Neural progenitor cell (in vitro differentiated cells): ENCODE data around the gene EPHB6. TPM values are rescaled to one million over a fixed set of nuclear protein-coding genes. Genes with fewer than 3 reads are reported as not detected.

Experiments
- DNase-seq: peaks from one replicate; pipeline ENCODE4 v3.0.0-alpha.2; 2016; ENCODE audit warnings: low spot score
- H2AFZ ChIP-seq: fragments of 200-600 bp; sonication (generic); replicated peaks from 2 replicates; pipeline ENCODE4 v1.6.1; 2016; ENCODE audit warnings: antibody characterized with exemption
- H3F3A ChIP-seq: fragments of 200-600 bp; sonication (generic); 2 replicates; pipeline ENCODE4 v1.6.1; 2016; ENCODE audit warnings: antibody characterized with exemption, low read depth
- H3K27ac ChIP-seq: fragments of 200-600 bp; sonication (generic); 2 replicates; pipeline ENCODE4 v1.5.1; 2016; ENCODE audit warnings: mild to moderate bottlenecking
- H3K27me3 ChIP-seq: fragments of 200-600 bp; sonication (generic); 2 replicates; pipeline ENCODE4 v1.6.1; 2016; ENCODE audit warnings: mild to moderate bottlenecking, moderate library complexity
- H3K36me3 ChIP-seq: fragments of 200-600 bp; sonication (generic); 2 replicates; pipeline ENCODE4 v1.5.1; 2016
- H3K4me1 ChIP-seq: fragments of 200-600 bp; sonication (generic); 2 replicates; pipeline ENCODE4 v1.6.1; 2016; ENCODE audit warnings: mixed run types
- H3K4me2 ChIP-seq: fragments of 200-600 bp; sonication (generic); 2 replicates; pipeline ENCODE4 v1.6.1; 2016
- H3K4me3 ChIP-seq: fragments of 200-600 bp; sonication (generic); 2 replicates; pipeline ENCODE4 v1.5.1; 2016
- H3K79me2 ChIP-seq: fragments of 200-600 bp; sonication (generic); 2 replicates; pipeline ENCODE4 v1.6.1; 2016; ENCODE audit warnings: low read depth
- H3K9ac ChIP-seq: fragments of 200-600 bp; sonication (generic); 2 replicates; pipeline ENCODE4 v1.6.1; 2016
- H3K9me3 ChIP-seq: fragments of 200-600 bp; sonication (generic); 2 replicates; pipeline ENCODE4 v1.5.1; 2016; ENCODE audit warnings: low read depth
- H4K20me1 ChIP-seq: fragments of 200-600 bp; sonication (generic); 2 replicates; pipeline ENCODE4 v1.6.1; 2016; ENCODE audit warnings: low read depth
- H3K27ac Mint-ChIP-seq: 3 replicates; pipeline ENCODE4 v1.8.0; 2021; ENCODE audit warnings: mixed read lengths
- H3K27me3 Mint-ChIP-seq: 2 replicates; pipeline ENCODE4 v1.8.0; 2022; ENCODE audit warnings: low read depth, mild to moderate bottlenecking, inconsistent platforms, moderate library complexity, mixed read lengths; ENCODE audit not compliant: insufficient read depth
- H3K36me3 Mint-ChIP-seq: 3 replicates; pipeline ENCODE4 v1.8.0; 2021; ENCODE audit warnings: mixed read lengths
- H3K4me1 Mint-ChIP-seq: 3 replicates; pipeline ENCODE4 v1.8.0; 2021; ENCODE audit warnings: mixed read lengths
- H3K4me3 Mint-ChIP-seq: 3 replicates; pipeline ENCODE4 v1.8.0; 2021; ENCODE audit warnings: mild to moderate bottlenecking, moderate library complexity, mixed read lengths
- H3K9me3 Mint-ChIP-seq: 3 replicates; pipeline ENCODE4 v1.8.0; 2020; ENCODE audit warnings: mixed read lengths
- EZH2 ChIP-seq: fragments of 200-600 bp; sonication (generic); IDR thresholded peaks from 2 replicates; pipeline ENCODE4 v1.6.1; 2017; ENCODE audit warnings: antibody characterized with exemption, mild to moderate bottlenecking, moderate library complexity
- EZH2phosphoT487 ChIP-seq: fragments of 200-600 bp; sonication (generic); IDR thresholded peaks from 2 replicates; pipeline ENCODE4 v1.6.1; 2017; ENCODE audit warnings: antibody characterized with exemption
- total RNA-seq: library from RNA; depleted of rRNA; stranded (reverse); fragments of >200 nt; gene quantifications from 2 replicates; pipeline ENCODE4 v1.2.3, GENCODE V29; 2015; ENCODE audit warnings: low replicate concordance
- TF ChIP-seq, protein P1 (sequence below): fragments of 200-600 bp; sonication (generic); IDR thresholded peaks from 2 replicates; pipeline ENCODE4 v1.5.1; 2017; ENCODE audit warnings: antibody characterized with exemption, mild to moderate bottlenecking

The EPHB6 gene
- total RNA-seq, 1 donor from 2014 or later, result 4.8 TPM

- no peaks in the 10 kb centered on the region for H3F3A ChIP-seq
- H3K27ac Mint-ChIP-seq, result no peak overlapping the region
- H3K27ac ChIP-seq, result no peak overlapping the region
- DNase-seq, result no peak
- TF ChIP-seq EZH2phosphoT487 (no peak), EZH2 (no peak)
- TF ChIP-seq, protein P1, sequence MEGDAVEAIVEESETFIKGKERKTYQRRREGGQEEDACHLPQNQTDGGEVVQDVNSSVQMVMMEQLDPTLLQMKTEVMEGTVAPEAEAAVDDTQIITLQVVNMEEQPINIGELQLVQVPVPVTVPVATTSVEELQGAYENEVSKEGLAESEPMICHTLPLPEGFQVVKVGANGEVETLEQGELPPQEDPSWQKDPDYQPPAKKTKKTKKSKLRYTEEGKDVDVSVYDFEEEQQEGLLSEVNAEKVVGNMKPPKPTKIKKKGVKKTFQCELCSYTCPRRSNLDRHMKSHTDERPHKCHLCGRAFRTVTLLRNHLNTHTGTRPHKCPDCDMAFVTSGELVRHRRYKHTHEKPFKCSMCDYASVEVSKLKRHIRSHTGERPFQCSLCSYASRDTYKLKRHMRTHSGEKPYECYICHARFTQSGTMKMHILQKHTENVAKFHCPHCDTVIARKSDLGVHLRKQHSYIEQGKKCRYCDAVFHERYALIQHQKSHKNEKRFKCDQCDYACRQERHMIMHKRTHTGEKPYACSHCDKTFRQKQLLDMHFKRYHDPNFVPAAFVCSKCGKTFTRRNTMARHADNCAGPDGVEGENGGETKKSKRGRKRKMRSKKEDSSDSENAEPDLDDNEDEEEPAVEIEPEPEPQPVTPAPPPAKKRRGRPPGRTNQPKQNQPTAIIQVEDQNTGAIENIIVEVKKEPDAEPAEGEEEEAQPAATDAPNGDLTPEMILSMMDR, result no peak
- H3K79me2 ChIP-seq, result no peaks in the 10 kb centered on the region
- no peaks in the 10 kb centered on the region for H3K36me3 ChIP-seq
- H2AFZ ChIP-seq, result no peak overlapping the region
- peaks cover 13% of the 10 kb centered on the region for H3K27me3 Mint-ChIP-seq
- H3K4me3 ChIP-seq, result no peak overlapping the region
- no peak overlapping the region for H3K4me2 ChIP-seq
- H3K9me3 Mint-ChIP-seq, result peaks cover 5% of the 10 kb centered on the region
- H3K4me1 ChIP-seq, result no peaks in the 10 kb centered on the region
- peaks cover 6% of the 10 kb centered on the region for H3K4me1 Mint-ChIP-seq
- no peak overlapping the region for H3K4me3 Mint-ChIP-seq
- H3K9ac ChIP-seq, result no peak overlapping the region
- no peaks in the 10 kb centered on the region for H3K36me3 Mint-ChIP-seq
- H4K20me1 ChIP-seq, result no peaks in the 10 kb centered on the region
- H3K9me3 ChIP-seq, result no peaks in the 10 kb centered on the region
- H3K27me3 ChIP-seq, result no peaks in the 10 kb centered on the region
These were observed 40.2 kb downstream of the EPHB6 start for GRCh38 chr7:142894985-142895593.

- H3K4me1 Mint-ChIP-seq, result peaks cover under 1% of the 10 kb centered on the region
- H3K36me3 Mint-ChIP-seq, result no peaks in the 10 kb centered on the region
- Histone ChIP-seq H3F3A (no peaks in the 10 kb centered on the region), H3K27me3 (no peaks in the 10 kb centered on the region), H4K20me1 (no peaks in the 10 kb centered on the region), H3K79me2 (no peaks in the 10 kb centered on the region), H3K9me3 (no peaks in the 10 kb centered on the region), H3K4me2 (no peak overlapping the region), H3K9ac (no peak overlapping the region), H3K4me3 (no peak overlapping the region), H3K4me1 (peaks cover under 1% of the 10 kb centered on the region), H2AFZ (no peak overlapping the region), H3K36me3 (no peaks in the 10 kb centered on the region), H3K27ac (no peak overlapping the region)
- H3K9me3 Mint-ChIP-seq, result peaks cover under 1% of the 10 kb centered on the region
- H3K4me3 Mint-ChIP-seq, result no peak overlapping the region
- peaks cover 4% of the 10 kb centered on the region for H3K27me3 Mint-ChIP-seq
- DNase-seq, result no peak
- H3K27ac Mint-ChIP-seq, result peak overlapping the region; percentile 22
- TF ChIP-seq, protein P1, result no peak
- TF ChIP-seq EZH2, result no peak
- TF ChIP-seq EZH2phosphoT487, result no peak
These were observed 41.3 kb downstream of the EPHB6 start for GRCh38 chr7:142896151-142896550.

- H3K36me3 Mint-ChIP-seq, result no peaks in the 10 kb centered on the region
- Histone ChIP-seq H3K27ac (no peak overlapping the region), H4K20me1 (no peaks in the 10 kb centered on the region), H3K9ac (no peak overlapping the region), H3K4me1 (peaks cover 8% of the 10 kb centered on the region), H3K36me3 (no peaks in the 10 kb centered on the region), H3K4me3 (no peak overlapping the region), H2AFZ (no peak overlapping the region), H3K4me2 (no peak overlapping the region), H3K9me3 (no peaks in the 10 kb centered on the region), H3K79me2 (no peaks in the 10 kb centered on the region), H3F3A (peaks cover 5% of the 10 kb centered on the region), H3K27me3 (no peaks in the 10 kb centered on the region)
- no peaks in the 10 kb centered on the region for H3K4me1 Mint-ChIP-seq
- DNase-seq, result no peak
- no peak overlapping the region for H3K4me3 Mint-ChIP-seq
- no peaks in the 10 kb centered on the region for H3K9me3 Mint-ChIP-seq
- TF ChIP-seq, protein P1, result no peak
- TF ChIP-seq EZH2 (no peak), EZH2phosphoT487 (no peak)
- peaks cover 4% of the 10 kb centered on the region for H3K27me3 Mint-ChIP-seq
- no peak overlapping the region for H3K27ac Mint-ChIP-seq
These were observed 42.0 kb downstream of the EPHB6 start for GRCh38 chr7:142896741-142897379.
